ENCODE data around the gene AUTS2. TPM values are rescaled to one million over a fixed set of nuclear protein-coding genes. Genes with fewer than 3 reads are reported as not detected.

The AUTS2 gene
- total RNA-seq, 2 donors from 2014 or later: 8.6 TPM

DNA sequence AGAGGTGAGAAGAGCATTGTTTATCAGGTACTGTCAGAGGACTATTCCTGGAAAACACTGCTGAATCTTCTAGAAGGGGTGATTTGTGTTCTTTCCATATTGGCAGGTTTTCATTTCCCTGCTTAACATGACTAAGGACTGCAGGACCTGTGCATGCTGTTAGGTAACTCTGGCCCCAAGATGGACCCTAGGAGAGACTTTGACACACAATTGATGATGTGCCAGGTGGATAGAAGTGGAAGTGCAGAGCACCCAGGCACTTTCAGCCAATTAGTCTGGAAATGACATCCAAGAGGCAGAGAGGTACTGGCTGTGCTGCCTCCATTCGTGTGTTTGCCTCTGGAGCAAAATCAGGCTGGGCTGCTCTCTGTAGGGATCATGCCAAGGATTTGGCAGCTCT lies 1037.4 kb downstream of the AUTS2 start:
- TF ChIP-seq, protein P1, sequence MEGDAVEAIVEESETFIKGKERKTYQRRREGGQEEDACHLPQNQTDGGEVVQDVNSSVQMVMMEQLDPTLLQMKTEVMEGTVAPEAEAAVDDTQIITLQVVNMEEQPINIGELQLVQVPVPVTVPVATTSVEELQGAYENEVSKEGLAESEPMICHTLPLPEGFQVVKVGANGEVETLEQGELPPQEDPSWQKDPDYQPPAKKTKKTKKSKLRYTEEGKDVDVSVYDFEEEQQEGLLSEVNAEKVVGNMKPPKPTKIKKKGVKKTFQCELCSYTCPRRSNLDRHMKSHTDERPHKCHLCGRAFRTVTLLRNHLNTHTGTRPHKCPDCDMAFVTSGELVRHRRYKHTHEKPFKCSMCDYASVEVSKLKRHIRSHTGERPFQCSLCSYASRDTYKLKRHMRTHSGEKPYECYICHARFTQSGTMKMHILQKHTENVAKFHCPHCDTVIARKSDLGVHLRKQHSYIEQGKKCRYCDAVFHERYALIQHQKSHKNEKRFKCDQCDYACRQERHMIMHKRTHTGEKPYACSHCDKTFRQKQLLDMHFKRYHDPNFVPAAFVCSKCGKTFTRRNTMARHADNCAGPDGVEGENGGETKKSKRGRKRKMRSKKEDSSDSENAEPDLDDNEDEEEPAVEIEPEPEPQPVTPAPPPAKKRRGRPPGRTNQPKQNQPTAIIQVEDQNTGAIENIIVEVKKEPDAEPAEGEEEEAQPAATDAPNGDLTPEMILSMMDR (IDR thresholded peaks at IDR 0.05): no peak
- Histone ChIP-seq H3K27ac (no peak overlapping the region), H3K27me3 (no peaks in the 10 kb centered on the region), H3K4me3 (no peak overlapping the region), H3K36me3 (no peaks in the 10 kb centered on the region), H3K4me1 (no peaks in the 10 kb centered on the region), H3K9me3 (no peaks in the 10 kb centered on the region)
- DNase-seq (ENCODE audit: low spot score): no peak

- DNase-seq (ENCODE audit: low spot score): no peak
- no peaks in the 10 kb centered on the region for H3K27me3 ChIP-seq
- no peaks in the 10 kb centered on the region for H3K4me1 ChIP-seq
- H3K9me3 ChIP-seq: no peaks in the 10 kb centered on the region
- H3K4me3 ChIP-seq: no peak overlapping the region
- TF ChIP-seq, protein P1 (IDR thresholded peaks at IDR 0.05): no peak
- H3K36me3 ChIP-seq: no peaks in the 10 kb centered on the region
- no peak overlapping the region for H3K27ac ChIP-seq
Observed at GRCh38 chr7:70636169-70636568, 1037.9 kb downstream of the AUTS2 start.

DNA sequence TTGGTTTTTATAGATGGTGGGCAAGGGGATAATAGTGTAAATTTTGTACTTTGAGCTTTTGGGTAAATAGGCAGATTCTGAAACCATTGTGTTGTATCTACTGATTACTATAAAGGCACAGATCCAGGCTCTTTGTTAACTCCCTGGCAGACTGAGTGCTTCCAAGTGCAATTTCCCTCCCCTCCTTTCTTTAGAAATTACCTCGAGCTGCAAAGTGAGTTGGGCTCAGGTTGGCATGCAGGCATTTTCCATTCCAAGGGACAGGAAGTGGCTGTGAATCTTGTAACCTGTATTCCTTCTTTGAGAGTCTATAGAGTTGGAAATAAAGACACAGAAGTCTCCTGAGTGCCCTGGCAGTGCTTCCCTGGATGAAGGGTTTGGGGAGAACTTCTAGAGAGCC lies 1039.5 kb downstream of the AUTS2 start:
- Histone ChIP-seq H3K4me3 (no peak overlapping the region), H3K4me1 (no peaks in the 10 kb centered on the region), H3K9me3 (no peaks in the 10 kb centered on the region), H3K36me3 (no peaks in the 10 kb centered on the region), H3K27me3 (no peaks in the 10 kb centered on the region), H3K27ac (no peak overlapping the region)
- TF ChIP-seq, protein P1 (IDR thresholded peaks at IDR 0.05): no peak
- no peak for DNase-seq (ENCODE audit: low spot score)

DNA sequence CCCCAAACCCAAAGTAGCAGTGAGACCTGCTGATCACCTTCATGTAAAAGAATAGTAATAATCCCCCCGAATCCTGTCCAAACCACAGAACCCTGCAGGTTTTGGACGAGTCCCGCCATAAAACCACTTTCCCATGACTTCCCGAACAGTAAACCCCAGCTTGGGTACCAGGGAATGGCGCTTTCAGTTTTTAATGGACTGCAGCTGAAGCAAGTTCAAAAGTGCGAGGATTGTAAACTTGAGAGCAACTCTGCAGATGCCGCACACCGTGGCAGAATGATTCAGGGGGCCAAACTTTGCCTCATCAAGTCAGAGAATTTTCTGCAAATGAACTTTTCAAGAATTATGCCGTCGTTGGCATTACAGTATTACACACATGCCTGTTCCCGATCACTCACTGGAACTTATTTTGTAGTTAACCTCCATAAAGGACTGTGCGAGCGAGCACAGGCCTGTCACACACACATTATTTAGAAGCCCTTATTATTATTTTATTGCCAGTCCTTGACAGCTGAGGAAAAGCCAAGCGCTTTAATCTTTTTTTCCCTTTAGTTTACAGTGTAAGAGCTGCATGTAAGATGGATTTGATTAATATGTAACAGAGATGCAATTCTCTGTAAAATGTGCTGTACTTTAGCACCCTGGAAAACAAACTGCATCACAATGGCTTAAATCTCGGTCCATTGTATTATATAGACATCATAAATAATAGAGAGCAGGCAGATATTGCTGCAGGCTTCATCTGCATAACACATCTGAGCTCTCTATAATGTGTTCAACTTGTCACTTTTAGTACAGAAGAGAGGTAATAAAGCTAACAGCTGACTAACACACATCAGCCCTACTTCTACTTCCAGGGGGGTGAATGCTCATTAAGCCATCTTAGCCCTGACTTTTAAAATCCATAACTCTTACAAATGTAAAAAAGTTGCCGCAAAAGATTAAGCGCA lies 1040.2 kb downstream of the AUTS2 start:
- TF ChIP-seq, protein P1 (IDR thresholded peaks at IDR 0.05): no peak
- Histone ChIP-seq H3K27ac (no peak overlapping the region), H3K36me3 (no peaks in the 10 kb centered on the region), H3K4me1 (no peaks in the 10 kb centered on the region), H3K9me3 (no peaks in the 10 kb centered on the region), H3K27me3 (no peaks in the 10 kb centered on the region), H3K4me3 (no peak overlapping the region)
- no peak for DNase-seq (ENCODE audit: low spot score)

GRCh38 chr7:70640266-70640833 lies 1042.1 kb downstream of the AUTS2 start:
- DNase-seq (ENCODE audit: low spot score): no peak
- TF ChIP-seq, protein P1 (IDR thresholded peaks at IDR 0.05): no peak
- H3K4me1 ChIP-seq: no peaks in the 10 kb centered on the region
- H3K4me3 ChIP-seq: no peak overlapping the region
- no peaks in the 10 kb centered on the region for H3K9me3 ChIP-seq
- no peaks in the 10 kb centered on the region for H3K36me3 ChIP-seq
- H3K27ac ChIP-seq: no peak overlapping the region
- H3K27me3 ChIP-seq: no peaks in the 10 kb centered on the region

All from right atrium auricular region (tissue), 2 donors.